ENCODE results near the gene YBX1. TPM values are rescaled to one million over a fixed set of nuclear protein-coding genes. Genes with fewer than 3 reads are reported as not detected.
A peak's percentile ranks its signal among the peaks of the same experiment; 100 is the strongest.
"Not testable (repeated sequence)": the region's sequence is repeated elsewhere in the genome, so short reads cannot be mapped to it uniquely, and the experiment has no call there.

YBX1 gene
- total RNA-seq, 1 donor from 2014 or later, result 896 TPM

GRCh38 chr1:42742617-42743316 lies 60.5 kb downstream of the YBX1 start:
- DNase-seq (no peak), ATAC-seq (no peak)
- intact Hi-C loops (cut with micrococcal nuclease), result loop anchor here (10.0 kb wide), 1 partner anchor 168 kb away; no protein-coding TSS in a partner anchor

GRCh38 chr1:42743317-42744147 lies 61.3 kb downstream of the YBX1 start:
- DNase-seq (no peak), ATAC-seq (no peak)
- intact Hi-C loops (cut with micrococcal nuclease), result loop anchor here (10.0 kb wide), 1 partner anchor 169 kb away; no protein-coding TSS in a partner anchor

GRCh38 chr1:42744148-42744413 lies 61.9 kb downstream of the YBX1 start:
- ATAC-seq (no peak), DNase-seq (no peak)
- intact Hi-C loops (cut with micrococcal nuclease), result loop anchor here (10.0 kb wide), 1 partner anchor 169 kb away; no protein-coding TSS in a partner anchor

GRCh38 chr1:42745851-42746250 lies 63.6 kb downstream of the YBX1 start:
- DNase-seq (no peak), ATAC-seq (no peak)
- intact Hi-C loops (cut with micrococcal nuclease), result loop anchor here (10.0 kb wide), 1 partner anchor 171 kb away; no protein-coding TSS in a partner anchor

DNA sequence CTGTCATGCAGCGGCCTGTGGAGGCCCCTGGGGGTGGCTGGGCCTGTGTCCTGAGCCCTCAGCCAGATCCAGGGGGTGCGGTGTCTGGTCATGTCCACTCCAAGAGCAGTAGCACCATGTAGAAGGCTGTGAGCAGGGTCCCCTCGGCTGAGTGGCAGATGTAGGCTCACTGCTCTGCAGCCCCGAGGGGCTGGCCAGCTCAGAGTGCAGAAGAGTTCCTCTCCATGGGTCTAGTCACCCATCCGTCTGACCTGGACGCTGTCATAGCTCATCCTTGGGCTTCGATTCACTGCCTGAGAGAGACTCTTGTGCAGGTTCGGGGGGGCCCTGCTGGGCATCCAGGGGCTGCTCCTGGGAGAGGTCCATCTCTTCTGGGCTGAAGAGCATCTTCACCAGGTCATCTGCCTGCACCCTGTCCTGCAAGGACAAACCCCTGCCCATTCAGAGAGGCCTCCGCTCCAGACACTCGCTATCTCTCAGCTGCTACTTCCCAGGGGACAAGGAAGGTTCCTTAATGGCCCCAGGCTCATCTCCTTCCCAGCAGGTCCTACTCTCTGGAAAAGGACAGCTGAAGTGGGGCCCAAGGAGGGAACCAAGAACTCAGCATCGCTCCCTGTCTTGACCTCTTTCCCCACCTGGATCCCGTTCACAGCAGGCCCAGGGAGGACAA lies 64.4 kb downstream of the YBX1 start:
- no peak for ATAC-seq

DNA sequence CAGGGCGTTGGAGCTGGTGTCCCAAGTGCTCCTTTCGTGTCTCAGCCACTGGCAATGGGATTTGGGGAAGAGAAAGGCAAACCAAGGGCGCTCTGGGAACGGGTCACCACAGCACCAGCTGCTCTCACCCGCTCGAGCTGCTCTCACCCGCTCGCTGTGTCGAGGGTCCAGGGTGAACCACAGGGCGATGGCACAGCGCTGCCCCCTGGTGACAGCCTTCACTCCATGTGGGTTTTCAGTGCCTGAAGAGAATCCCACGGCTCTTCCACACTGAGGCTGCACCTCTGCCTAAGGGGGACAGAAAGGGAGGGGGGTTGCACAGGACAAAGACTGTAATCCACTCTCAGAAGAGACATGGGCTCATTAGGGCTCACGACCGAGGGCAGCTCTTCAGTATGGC lies 64.9 kb downstream of the YBX1 start:
- DNase-seq (peak; percentile 74), ATAC-seq (peak; percentile 75)
- intact Hi-C loops (cut with micrococcal nuclease), result loop anchor here (10.0 kb wide), 1 partner anchor 172 kb away; no protein-coding TSS in a partner anchor

More for the DNA sequence above, 64.4 kb downstream of the YBX1 start:
- DNase-seq, result no peak
- intact Hi-C loops (cut with micrococcal nuclease), result loop anchor here (10.0 kb wide), 1 partner anchor 172 kb away; no protein-coding TSS in a partner anchor

DNA sequence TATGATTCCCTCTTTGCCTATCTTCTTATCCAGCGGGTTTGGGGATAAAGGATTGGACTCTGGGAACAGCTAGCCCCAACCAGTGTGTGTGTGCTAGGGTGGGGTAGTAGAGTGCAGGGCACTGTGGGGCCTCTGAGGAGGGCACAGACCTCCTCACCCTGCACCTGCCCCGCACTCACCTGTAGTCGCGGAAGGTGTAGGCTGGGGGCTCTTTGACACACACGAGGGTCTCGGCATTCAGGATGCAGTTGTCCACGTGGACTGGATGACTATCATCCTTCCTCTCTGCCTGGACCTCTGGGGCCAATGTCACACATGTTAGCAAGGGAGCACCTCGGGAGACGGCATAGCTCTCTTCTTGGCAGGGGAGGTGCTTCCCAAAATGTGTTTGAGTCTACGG lies 65.8 kb downstream of the YBX1 start:
- ATAC-seq, result no peak
- intact Hi-C loops (cut with micrococcal nuclease), result loop anchor here (10.0 kb wide), 1 partner anchor 173 kb away; no protein-coding TSS in a partner anchor
- no peak for DNase-seq

DNA sequence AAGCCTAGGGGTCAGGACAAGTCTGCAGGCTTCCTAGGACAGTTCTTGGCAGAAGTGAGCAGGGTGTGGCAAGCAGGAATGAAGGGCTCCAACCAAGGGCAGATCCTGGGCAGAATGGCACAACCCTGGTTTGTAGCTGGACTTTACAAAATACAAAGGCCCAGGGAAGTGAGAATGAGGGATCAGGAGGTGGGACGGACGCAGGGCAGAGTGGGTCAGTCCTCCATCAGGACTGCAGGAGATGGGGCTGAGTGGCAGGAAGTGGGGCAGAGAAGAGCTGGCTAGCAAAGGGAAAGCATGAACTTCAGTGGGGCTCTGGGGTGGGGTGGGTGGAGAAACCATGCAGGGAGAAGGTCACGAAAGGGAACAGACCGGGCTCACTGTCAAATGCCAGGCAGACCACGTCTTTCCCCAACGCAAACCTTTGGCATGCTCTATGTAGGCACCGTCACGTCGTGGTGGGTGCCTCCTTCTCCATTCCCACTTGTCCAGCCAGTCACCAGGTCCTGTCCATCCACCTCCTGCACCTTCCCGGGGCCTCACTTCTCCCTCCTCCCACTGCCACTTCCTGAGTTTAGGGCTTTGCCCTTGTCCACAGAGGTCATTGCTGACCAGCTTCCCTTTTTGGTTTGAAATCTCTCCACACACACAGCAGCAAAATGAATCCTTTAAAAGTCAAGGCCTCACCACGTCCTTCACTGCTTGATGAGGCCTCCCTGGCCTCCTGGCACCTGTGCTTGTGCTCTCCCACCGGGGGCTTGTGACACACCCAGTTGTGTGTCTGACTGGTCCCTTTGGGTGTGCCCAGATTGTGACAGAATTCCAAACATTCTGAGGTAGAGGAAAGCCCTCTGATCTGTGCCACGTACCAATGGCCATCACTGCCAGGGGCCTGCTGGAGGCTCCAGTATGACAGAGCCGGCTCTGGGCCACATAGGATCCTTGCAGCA lies 66.5 kb downstream of the YBX1 start:
- DNase-seq (no peak), ATAC-seq (no peak)
- intact Hi-C loops (cut with micrococcal nuclease), result loop anchor here (10.0 kb wide), 1 partner anchor 174 kb away; no protein-coding TSS in a partner anchor

DNA sequence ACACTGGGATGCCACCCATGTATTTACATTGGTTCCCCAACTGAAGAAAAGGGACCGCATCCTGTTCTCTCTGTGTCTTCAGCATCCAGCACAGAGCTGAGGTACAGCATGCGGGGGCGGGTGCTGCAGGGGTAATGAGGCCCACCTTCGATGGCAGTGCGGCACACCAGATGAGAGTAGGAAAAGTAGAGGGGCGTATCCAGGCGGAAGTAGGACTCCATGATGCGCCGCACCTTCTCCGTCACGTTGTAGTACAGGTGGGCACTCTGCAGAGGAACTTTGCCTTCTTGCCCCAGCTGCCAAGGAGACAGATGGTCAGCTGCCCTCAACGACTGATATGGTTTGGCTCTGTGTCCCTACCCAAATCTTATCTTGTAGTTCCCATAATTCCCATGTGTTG lies 67.8 kb downstream of the YBX1 start:
- intact Hi-C loops (cut with micrococcal nuclease), result no loop called here
- no peak for ATAC-seq
- DNase-seq, result no peak

- intact Hi-C loops (cut with micrococcal nuclease); ATAC-seq; DNase-seq: not testable (repeated sequence)
Measured at GRCh38 chr1:42751511-42752070, 69.4 kb downstream of the YBX1 start.

DNA sequence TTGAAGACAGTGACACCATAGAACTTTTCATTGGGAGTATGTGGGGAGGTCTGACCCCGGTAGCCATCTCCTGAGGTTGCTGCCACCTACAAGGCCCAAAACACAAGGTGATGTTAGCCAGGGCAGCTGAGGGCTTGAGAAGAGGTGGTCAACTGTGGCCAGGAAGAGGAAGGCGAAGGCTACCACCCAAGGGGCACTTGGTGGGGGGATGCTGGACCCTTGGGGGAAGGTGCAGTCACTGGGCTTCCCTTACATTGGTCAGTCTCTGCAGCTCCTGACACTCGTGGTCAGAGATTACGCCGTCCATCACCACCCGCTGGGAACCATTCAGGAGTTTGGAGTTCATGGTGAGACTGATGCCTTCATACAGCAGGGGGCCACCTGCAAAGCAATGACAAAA lies 70.1 kb downstream of the YBX1 start:
- DNase-seq (no peak), ATAC-seq (no peak)
- intact Hi-C loops (cut with micrococcal nuclease), result no loop called here

GRCh38 chr1:42753070-42753469 lies 70.9 kb downstream of the YBX1 start:
- ATAC-seq (no peak), DNase-seq (no peak)
- intact Hi-C loops (cut with micrococcal nuclease), result no loop called here

Other genes starting within 250 kb of the YBX1 start
- gene ZMYND12, start 226.4 kb upstream of the YBX1 start, total RNA-seq, result 0.84 TPM
- 31.1 TPM for gene PPCS, start 225.9 kb upstream of the YBX1 start, total RNA-seq
- 1.2 TPM for gene CCDC30, start 219.1 kb upstream of the YBX1 start, total RNA-seq
- 20.3 TPM for gene PPIH, start 24.0 kb upstream of the YBX1 start, total RNA-seq
- gene CLDN19, start 57.8 kb downstream of the YBX1 start, total RNA-seq, result not detected
- 6.2 TPM for gene P3H1, start 84.6 kb downstream of the YBX1 start, total RNA-seq
- 10.4 TPM for gene C1orf50, start 84.8 kb downstream of the YBX1 start, total RNA-seq
- gene TMEM269, start 102.6 kb downstream of the YBX1 start, total RNA-seq, result not detected
- 5.1 TPM for gene ERMAP, start 134.7 kb downstream of the YBX1 start, total RNA-seq
- gene SVBP, start 135.0 kb downstream of the YBX1 start, total RNA-seq, result 14.2 TPM
- 8.0 TPM for gene ZNF691, start 164.2 kb downstream of the YBX1 start, total RNA-seq

Measured in left ventricle myocardium superior (tissue), 1 donor.